AG08396 (cell line): Measurements from ENCODE around the gene MYOM3.
"Not testable (repeated sequence)": the region's sequence is repeated elsewhere in the genome, so short reads cannot be mapped to it uniquely, and the experiment has no call there.

Source experiments
- DNase-seq: peaks from one replicate; pipeline ENCODE4 v3.0.0; 2012; ENCODE audit warnings: low spot score, mixed read lengths

Gene MYOM3

DNA sequence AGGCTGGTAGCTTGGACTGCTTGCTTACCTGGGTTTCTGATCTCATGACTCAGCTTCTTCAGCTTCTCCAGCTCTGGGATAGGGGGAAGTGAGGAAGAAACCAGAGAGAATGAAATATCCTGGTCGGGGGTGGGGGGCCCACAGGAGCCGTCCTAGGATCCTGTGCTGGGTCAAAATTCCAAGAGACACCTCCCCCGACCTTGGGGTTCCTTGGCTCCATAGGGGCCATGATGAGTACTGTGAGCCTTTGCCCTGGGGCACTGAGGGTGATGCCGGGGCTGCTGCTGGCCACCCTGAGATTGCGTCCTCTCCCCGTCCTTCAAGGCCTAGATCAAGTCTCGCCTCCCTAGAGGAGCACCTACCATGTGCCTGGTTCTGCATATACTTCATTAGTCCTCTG, 40.0 kb downstream of the MYOM3 start:
- no peak for DNase-seq

DNA sequence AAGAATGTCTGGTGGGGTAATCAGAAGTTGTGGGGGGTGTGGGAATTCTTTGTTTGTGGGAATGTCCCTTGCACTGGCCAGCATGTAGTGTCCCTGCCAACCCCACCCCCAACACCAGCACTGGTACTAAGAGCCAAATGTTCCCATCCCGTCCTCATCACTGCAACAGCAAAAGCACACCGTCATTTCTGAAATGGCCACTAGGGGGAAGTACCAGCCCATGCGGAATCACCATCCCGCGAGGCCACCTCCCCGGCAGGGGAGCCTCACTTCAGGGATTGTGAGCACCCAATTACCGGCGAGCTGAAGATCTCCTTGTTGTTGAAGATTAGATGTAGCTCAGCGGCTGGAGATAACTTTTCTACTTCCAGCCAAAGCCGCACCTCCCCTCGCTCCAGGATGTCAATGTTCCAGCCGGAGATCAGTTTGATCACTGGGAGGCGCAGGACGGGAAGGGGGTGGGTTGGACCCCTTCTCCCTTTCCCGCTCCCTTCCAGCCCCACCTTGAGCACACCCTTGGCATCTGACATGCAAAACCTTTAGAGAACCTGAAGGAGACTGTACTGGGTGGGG, 41.0 kb downstream of the MYOM3 start:
- DNase-seq: peak; percentile 89

DNA sequence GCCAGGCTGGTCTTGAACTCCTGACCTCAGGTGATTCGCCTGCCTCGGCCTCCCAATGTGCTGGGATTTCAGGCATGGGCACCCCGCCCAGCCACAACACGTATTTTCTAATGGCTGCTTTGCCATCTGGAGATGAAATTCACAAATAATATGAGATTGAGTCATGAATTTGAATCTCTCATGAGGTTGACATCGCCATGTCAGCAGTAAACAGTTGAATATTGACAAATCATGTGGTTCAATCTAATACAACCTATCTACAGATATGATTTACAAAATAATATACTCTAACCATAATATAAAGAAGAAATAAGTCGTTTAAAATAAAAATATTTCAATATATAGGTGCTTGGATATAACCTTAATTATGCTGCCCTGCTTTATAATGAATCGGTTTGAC, 42.1 kb downstream of the MYOM3 start:
- DNase-seq: no peak

DNA sequence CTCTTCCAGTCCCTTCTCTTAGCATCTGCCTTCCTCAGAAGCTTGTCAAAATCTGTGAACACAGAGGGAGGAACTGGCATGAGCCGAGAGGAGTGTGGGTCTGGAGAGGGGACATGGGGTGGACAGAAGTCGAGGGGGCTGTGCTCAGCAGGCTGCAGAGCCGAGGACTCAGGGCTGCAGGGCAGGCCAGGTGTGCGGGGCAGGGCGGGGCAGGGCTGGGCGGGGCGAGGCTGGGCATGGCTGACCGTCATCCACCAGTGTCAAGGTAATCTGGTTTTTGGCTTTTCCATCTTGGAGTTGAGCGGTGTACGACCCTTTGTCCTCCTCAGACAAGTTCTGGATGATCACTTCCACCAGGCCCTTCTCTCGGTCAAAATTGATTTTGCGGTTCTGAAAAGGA, 44.0 kb downstream of the MYOM3 start:
- no peak for DNase-seq

DNA sequence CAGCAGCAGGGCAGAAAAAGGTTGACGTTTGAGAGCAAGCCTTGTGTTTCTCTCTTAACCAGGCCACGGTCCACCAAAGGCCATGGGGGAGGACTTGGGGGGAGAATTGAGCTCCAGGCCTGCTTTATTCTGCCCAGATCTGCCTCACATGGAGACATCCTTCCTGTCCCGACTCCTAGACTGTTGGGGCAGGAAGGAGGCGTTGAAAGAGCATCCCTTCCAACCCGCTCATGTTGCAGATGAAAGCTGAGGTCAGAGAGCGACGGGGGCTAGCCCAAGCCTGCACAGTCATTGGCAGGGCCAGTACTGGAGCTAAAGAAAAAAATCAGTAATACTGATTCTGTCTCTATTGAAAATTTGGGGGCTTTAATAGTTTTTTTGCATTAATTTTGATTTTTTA, 46.6 kb downstream of the MYOM3 start:
- no peak for DNase-seq

DNA sequence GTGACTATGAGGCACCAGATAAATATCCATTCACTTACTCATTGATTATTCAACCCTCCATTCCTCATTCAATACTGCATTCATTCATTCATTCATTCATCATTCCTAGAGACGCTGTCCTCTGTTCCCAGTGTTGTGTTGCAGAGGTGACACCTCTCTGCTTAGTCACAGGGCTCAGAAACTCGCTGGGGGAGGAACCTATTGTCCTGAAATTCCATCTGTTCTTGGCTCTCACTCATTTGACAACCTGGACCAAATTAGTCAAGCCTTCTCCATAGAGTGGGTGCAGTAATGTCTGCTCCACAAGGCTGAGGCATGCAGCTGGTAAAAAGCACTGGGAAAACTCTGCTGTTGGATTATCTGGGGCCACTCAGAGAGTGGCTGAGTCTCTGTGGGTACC, 49.7 kb downstream of the MYOM3 start:
- no peak for DNase-seq

DNA sequence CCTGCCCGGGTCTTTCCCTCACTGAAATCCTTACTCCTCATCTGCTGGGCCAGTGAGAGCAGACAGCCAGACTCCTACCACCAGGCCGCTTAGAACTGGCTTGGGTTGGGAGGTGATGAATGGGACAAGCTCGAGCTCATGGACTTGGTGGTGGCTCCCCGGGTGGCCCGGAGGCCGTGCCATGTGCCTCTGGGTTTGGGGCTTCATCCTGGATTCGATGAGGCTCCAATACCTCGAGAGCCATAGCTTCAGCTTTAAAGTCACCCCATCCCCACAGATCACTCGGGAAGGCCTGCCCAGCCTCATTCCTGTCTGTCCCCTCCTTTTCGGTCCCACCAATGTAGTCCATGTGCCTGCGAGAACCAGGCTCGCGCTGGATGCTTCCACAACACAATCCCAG, 51.5 kb downstream of the MYOM3 start:
- DNase-seq: no peak

DNA sequence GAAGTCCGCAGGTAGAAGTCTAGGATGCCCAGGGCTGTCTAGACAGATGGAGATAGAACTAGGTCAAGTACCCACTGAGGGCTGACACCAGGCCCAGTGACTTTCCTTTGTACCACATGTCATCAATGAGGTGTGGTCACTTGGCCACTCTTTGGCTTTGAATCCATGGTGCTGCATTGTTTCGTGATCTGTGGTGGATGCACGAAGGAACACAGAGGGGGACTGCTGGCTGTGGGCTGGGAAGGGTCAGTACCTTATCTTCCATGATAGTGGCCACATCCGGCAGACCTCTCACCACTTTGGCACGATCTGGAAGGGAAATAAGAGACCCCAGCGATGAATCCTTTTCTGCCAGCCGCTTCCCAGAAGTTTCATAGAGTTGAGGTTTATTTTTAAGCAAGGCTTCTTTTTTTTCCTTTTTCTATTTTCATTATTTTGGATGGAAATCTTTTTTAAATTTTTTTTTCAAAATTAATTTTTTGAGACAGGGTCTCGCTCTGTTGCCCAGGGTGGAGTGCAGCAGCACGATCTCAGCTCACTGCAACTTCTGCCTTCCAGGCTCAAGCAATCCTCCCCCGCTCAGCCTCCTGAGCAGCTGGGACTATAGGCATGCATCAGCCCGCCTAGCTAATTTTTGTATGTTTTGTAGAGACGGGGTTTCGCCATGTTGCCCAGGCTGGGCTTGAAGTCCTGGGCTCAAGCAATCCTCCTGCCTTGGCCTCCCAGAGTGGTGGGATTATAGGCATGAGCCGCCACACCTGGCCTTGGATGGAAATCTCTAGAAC, 53.1 kb downstream of the MYOM3 start:
- no peak for DNase-seq

DNA sequence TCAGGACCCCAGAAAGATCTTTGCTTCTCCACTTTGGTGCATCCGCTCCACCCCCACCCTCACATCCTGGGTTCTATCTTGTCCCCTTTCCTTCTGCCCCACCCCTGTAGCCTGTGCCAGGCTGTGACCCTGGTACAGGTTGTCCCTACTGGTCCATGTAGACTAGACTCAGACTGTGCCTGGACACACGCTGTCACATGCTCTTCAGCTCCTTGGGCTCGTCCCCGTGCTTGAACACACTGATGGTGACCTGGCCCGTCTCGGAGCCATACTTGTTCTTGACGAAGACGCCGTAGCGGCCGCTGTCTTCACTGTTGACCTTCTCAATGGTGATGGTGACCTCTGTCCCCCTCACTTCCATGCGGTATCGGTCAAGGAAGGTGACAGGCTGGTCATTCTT, 54.8 kb downstream of the MYOM3 start:
- DNase-seq: no peak

DNA sequence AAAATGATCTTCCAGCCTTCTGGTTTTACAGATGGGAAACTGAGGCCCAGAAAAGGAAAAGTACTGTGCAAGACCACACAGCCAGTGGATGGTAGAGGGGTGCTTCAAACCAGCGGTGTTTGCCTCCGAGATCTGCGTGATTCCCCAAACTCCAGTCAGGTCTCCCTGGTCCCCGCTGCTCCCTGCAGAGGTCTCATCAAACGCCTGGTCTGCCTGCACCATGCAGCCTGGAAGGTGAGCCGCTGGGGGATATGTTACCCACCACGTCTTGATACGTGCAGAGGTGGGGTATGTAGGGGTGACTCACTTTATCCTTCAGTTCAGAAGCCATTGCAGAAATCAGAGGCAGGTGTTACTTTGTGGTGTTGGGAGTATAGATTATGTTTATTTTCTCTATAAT, 56.3 kb downstream of the MYOM3 start:
- DNase-seq: no peak

DNA sequence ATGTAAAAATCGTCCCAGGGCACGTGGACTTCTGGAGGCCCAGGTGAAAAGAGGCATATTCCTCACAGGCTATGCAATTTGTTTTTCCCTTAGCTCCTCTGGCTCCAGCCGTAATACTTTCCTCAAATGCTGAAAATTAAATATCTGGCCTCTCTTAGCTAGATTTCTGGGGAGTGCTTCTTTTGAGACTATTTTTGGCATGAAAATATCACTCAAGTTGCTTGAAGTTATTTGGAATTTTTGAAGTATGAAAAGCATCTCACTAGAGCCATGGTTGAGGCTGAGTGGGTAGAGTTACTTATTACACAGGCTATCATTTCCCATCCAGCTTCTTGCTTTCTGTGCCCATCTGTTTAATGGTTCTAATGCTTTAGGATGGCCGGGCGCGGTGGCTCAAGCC, 59.7 kb downstream of the MYOM3 start:
- DNase-seq: no peak

DNA sequence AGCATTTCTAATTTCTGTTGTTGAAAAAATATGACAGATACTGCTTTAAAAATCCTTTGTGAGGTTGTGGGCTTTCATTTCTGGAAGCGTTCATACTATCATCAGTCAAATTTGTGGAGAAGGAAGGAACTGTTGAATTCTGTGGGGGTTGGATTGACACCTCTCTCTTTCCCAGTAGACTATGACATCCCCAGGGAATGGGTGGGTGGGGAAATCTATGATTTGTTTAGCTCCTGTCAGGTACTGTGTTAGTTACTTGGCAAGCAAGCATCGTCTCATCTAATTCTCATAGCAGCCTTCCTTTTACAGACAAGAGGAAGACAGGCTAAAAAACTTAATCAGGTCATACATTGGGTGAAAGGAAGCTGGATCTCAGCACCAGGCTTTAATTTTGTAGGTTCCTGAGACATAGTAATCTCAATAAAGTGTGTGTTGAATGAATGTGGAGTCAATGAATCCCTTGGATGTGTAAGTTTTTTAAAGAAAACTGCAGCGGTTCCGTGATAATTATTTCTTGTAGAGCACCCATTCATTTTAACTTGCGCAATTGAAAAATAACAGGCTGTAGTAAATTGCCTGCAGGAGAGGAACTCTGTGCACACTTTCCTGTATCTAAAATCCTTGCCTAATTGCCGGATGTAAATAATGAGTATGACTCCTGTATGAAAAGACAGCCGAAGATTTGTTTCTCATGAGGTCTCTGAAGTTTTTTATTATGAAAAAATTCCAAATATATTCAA, 60.6 kb downstream of the MYOM3 start:
- DNase-seq: no peak

DNA sequence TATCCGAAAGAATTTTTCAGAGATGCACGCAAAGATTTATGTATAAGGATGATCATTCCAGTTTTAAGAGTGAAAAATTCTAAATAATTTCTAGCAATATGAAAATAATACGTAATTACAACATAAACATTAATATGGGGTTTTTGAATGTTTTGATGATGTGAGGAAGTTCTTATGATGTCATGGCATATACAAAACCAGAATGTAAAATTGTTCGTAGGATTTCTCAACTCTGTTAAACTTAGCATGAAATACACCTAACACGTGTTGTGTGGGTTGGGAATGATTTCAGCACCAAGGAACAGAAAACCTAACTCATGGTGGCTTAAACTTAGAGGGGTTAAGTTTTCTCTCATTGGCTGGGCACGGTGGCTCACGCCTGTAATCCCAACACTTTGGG, 62.2 kb downstream of the MYOM3 start:
- DNase-seq: no peak

DNA sequence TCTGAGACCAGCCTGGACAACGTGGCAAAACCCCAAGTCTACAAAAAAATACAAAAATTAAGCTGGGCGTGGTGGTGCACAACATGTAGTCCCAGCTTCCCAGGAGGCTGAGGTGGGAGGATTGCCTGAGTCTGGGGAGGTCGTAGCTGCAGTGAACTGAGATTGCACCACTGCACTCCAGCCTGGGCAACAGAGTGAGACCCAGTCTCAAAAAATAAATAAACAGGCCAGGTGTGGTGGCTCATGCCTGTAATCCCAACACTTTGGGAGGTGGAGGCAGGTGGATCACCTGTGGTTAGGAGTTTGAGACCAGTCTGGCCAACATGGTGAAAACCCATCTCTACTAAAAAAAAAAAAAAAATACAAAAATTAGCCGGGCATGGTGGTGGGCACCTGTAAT, 63.0 kb downstream of the MYOM3 start:
- not testable (repeated sequence) for DNase-seq

DNA sequence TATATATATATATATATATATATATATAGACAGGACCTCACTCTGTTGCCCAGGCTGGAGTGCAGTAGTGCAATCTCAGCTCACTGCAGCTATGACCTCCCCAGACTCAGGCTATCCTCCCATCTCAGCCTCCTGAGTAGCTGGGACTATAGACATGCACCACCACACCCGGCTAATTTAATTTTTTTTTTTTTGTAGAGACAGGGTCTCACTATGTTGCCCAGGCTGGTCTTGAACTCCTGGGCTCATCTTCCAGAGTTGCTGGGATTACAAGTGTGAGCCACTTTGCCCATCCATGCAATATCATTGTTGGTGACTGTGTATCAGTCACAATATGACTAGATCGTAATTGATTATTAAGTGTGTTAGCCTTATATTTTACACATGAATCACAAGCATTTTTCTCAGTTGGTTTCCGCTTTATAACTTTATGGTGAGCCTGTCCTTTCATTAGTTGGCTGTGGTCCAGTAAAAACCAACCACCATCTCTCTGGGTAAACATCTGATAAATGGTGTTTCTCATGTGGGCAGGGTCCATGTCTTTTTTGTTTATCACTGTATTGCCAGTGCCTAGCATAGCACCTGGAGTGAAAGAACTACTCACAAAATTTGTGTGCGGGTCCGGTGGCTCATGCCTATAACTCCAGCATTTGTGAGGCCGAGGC, 63.6 kb downstream of the MYOM3 start:
- DNase-seq: no peak

DNA sequence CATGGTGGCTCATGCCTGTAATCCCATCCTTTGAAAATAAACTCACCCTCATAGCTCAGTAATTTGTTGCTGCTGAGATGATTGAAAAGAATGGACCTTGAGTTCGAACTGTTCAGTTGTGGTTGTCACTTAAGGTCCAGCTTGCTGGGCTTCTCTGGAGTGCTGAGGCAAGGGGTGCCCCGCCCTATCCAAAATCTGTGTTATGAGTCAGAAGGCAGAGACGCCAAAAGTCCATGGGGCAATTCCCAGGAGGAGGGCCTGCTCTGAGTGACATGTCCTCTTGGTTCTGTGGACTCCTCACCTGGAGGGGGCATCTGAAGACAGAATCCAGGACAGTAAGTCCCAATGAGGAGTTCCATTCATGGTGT, 64.8 kb downstream of the MYOM3 start:
- peak; percentile 67 for DNase-seq

DNA sequence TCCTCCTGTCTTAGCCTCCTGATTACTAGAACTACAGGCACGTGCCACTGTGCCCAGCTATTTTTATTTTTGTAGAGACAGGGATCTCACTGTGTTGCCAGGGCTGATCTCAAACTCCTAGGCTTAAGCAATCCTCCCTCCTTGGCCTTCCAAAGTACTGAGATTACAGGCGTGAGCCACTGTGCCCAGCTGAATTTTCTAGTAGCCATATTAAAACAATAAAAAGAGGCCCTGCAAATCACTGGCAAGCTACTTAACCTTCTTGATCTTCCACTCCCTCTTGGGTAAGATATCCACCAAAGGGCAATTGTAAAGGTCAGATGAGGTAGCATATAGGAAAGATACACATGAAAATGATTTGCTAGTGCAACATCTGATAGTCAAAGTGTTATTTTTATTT, 66.2 kb downstream of the MYOM3 start:
- no peak for DNase-seq

DNA sequence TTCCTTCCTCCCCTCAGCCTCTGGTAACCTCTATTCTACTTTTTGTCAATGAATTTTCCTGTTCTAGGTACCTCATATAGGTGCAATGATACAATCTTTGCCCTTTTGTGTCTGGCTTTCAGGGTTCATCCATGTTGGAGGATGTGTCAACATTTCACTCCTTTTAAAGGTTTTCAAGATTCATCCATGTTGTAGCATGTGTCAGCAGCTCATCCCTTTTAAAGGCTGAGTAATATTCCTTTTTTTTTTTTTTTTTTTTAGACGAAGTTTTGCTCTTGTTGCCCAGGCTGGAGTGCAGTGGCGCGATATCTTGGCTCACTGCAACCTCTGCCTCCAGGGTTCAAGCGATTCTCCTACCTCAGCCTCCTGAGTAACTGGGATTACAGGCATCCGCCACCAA, 67.3 kb downstream of the MYOM3 start:
- not testable (repeated sequence) for DNase-seq

DNA sequence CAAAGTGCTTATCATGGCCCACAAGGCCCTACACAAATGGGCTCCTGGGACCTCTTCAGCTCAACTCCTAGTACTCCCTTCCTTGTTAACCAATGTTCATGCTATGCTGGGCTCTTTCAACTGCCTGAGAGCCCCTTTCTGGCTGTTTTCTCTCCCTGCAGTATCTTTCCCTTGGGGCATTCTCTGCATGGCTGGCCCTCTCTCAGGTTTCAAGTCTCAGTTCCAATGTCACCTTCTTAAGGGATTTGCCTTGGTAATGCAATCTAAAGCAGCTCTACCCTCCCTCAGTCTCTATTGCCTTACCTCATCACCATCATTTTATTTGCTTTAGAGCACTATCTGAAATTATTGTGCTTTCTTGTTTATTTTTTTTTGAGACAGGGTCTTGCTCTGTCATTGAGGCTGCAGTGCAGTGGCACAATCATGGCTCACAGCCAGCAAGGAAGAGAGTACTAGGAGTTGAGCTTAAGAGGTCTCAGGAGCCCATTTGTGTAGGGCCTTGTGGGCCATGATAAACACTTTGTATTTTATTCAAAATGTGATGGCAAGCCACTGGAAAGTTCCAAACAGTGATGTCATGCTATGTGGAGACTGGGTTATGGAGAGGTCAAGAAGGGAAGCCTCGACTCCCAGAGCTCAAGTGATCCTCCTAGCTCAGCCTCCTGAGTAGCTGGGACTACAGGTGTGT, 68.4 kb downstream of the MYOM3 start:
- no peak for DNase-seq

DNA sequence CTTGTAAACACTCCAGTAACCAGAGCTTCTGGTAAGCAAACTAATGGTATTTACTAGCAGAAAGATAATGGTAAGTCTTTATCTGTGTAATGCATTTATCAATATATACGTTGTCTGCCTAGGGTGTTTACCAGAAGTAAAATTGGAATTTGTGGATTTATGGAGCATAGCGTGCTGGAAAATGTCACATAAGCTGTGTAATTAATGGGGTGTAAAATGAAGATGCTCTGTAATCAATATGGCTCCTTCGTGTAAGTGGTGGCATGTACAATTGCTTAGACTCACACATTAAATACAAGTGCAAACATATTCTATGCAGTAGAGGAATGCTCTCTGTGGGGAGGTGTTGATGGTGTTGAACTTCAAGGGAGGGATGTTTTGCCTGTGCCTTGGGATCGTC, 69.6 kb downstream of the MYOM3 start:
- DNase-seq: no peak

DNA sequence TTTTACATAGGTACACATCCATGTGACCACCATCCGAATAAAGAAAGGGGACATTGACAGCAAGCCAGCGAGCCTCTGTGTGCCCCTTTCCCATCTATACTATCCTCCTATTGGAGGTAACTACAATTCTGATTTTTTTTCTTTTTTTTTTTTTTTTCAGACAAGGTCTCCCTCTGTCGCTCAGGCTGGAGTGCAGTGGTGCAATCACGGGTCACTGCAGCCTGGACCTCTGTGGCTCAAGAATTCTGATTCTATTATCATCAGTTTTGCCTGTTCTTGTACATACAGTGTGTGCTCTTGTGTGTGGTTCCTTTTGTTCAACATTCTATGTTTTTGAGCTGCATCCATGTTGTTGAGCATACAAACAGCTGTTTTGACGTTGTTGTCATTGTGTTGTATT, 75.8 kb downstream of the MYOM3 start:
- no peak for DNase-seq

DNA sequence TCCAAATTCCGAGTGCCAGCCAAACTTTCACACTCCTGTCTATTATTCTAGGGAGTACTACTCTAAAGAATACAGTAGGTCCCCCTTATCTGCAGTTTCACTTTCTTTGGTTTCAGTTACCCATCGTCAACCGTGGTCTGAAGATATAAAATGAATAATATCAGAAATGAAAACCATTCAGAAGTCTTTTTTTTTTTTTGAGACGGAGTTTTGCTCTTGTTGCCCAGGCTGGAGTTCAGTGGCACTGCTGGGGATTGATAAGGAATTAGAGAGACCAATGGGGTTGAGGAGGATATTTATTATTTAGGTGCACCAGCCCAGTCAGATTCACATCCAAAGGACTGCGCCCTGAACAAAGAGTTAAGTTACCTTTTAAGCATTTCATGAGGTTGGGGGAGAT, 79.0 kb downstream of the MYOM3 start:
- DNase-seq: no peak
